ENCODE data around the gene FHIT.
"Not testable (repeated sequence)": the region's sequence is repeated elsewhere in the genome, so short reads cannot be mapped to it uniquely, and the experiment has no call there.

The FHIT gene

DNA sequence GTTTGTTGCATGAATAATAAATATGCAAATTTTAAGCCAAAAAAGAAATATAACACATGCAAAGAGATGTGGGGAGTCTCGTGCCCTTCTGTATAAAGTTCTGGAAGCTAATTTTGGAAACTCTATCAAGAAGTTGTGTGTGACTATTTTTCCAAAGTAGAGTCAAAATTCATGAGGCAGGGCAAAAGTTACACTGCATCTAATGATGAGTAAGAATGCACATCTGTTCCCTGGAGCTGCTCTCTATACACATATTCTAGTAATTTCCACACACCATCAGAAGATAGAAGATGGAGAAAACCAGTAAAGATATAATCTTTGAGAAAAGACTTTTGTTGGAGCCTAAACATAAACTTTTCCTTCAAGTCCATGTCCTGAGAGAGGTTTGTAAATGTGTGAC is 199.6 kb downstream of the FHIT start:
- TF ChIP-seq POLR2A (IDR thresholded peaks at IDR 0.05; ENCODE audit: low read depth, low read length) (no peak), POLR2AphosphoS5 (IDR thresholded peaks at IDR 0.05; ENCODE audit: low read depth, low read length) (no peak), TAF1 (IDR thresholded peaks at IDR 0.05; ENCODE audit: borderline replicate concordance, low read depth, low read length) (no peak)
- FAIRE-seq (no peak), DNase-seq (ENCODE audit: insufficient read length) (no peak)

DNA sequence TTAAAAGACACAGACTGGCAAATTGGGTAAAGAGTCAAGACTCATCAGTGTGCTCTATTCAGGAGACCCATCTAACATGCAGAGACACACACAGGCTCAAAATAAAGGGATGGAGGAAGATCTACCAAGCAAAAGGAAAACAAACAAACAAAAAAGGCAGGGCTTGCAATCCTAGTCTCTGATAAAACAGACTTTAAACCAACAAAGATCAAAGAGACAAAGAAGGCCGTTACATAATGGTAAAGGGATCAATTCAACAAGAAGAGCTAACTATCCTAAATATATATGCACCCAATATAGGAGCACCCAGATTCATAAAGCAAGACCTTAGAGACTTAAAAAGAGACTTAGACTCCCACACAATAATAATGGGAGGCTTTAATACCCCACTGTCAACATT is 206.1 kb downstream of the FHIT start:
- not testable (repeated sequence) for DNase-seq (ENCODE audit: insufficient read length)

DNA sequence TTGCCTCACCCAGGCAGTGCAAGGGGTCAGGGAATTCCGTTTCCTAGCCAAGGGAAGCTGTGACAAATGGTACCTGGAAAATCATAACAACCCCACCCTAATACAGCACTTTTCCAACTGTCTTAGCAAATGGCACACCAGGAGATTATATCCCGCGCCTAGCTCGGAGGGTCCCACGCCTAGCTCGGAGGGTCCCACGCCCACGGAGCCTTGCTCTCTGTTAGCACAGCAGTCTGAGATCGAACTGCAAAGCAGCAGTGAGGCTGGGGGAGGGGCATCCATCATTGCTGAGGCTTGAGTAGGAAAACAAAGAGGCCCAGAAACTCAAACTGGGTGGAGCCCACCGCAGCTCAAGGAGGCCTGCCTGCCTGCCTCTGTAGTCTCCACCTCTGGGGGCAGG is 208.1 kb downstream of the FHIT start:
- no peak for TF ChIP-seq POLR2AphosphoS5 (IDR thresholded peaks at IDR 0.05; ENCODE audit: low read depth, low read length)
- TF ChIP-seq TAF1 (IDR thresholded peaks at IDR 0.05; ENCODE audit: borderline replicate concordance, low read depth, low read length), result no peak
- no peak for TF ChIP-seq POLR2A (IDR thresholded peaks at IDR 0.05; ENCODE audit: low read depth, low read length)
- FAIRE-seq, result no peak
- DNase-seq (ENCODE audit: insufficient read length), result no peak

More for the DNA sequence above, 206.1 kb downstream of the FHIT start:
- FAIRE-seq, result not testable (repeated sequence)

DNA sequence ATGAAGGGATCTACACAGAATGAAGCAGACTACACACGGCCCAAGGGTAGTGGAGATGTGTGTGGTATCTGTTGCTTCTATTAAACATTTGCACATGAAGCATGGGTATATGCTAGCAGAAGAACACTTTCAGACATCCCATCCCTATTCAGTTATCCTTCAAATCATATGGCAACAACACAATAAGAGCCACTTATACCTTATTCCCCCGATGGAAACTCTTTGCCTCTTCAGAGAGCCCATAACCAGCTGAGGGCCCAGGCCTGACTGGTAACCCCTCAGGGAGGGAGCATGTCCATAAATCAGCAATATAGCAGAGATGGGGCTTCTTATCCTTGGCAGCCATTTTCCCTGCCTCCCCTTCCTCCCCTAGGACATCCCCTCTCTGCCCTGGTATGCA is 210.6 kb downstream of the FHIT start:
- TF ChIP-seq POLR2A (IDR thresholded peaks at IDR 0.05; ENCODE audit: low read depth, low read length) (no peak), TAF1 (IDR thresholded peaks at IDR 0.05; ENCODE audit: borderline replicate concordance, low read depth, low read length) (no peak)
- FAIRE-seq (no peak), DNase-seq (ENCODE audit: insufficient read length) (no peak)

DNA sequence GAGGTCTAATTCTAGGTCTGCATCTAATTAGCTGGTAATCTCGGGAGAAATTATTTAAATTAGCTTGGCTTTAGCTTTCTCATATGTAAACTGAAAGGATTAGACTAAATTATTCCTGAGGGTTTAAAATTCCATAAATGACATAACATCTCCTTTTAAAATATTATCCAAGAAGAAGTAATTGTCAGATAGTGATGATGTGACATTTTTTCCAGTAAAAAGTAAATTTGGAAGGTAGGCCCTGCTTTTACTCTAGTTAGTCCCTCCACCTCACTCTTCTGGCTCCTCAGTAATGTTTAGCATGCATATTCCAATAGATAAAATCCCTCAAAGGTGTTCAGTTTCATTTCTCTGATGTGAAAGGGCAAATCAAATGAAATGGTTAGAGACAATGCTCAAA is 215.7 kb downstream of the FHIT start:
- TF ChIP-seq TAF1 (IDR thresholded peaks at IDR 0.05; ENCODE audit: borderline replicate concordance, low read depth, low read length) (no peak), POLR2AphosphoS5 (IDR thresholded peaks at IDR 0.05; ENCODE audit: low read depth, low read length) (no peak), POLR2A (IDR thresholded peaks at IDR 0.05; ENCODE audit: low read depth, low read length) (no peak)
- FAIRE-seq (no peak), DNase-seq (ENCODE audit: insufficient read length) (no peak)

DNA sequence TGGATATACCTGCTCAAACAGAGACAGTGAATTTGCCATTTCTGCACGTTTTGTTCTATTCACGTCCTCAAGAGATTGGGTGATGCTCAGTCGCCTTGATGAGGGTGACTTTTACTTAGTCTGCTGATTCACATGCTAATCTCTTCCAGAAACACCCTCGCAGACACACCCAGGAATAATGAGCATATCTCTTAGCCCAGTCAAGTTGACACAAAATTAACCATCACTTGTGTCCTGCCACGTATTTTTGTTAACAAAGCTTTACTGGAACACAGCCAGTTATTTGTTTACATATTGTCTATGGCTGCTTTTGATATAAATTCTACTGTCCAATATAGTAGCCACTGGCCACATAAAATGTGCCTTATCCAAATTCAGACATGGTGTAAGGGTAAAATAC is 218.3 kb downstream of the FHIT start:
- DNase-seq (ENCODE audit: insufficient read length), result no peak
- TF ChIP-seq TAF1 (IDR thresholded peaks at IDR 0.05; ENCODE audit: borderline replicate concordance, low read depth, low read length) (no peak), POLR2AphosphoS5 (IDR thresholded peaks at IDR 0.05; ENCODE audit: low read depth, low read length) (no peak), POLR2A (IDR thresholded peaks at IDR 0.05; ENCODE audit: low read depth, low read length) (no peak)
- no peak for FAIRE-seq

DNA sequence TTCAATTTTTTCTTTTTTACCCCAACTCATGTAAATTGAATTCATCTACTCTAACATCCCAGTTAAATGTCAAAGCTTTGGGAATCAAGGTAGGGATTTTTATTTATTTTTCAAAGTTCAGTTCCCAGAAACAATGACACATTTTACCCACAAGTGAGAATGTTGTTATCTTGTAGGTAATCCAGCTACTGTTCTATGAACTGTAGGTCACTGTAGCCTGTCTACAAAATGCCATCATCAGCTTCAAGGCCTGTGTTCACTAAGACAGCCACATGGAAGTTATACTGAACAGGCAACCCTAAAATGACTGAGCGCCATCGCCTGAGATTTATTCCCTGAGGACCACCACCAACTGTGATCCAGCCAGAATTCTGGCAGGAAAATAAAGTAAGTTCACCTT is 219.7 kb downstream of the FHIT start:
- no peak for TF ChIP-seq POLR2AphosphoS5 (IDR thresholded peaks at IDR 0.05; ENCODE audit: low read depth, low read length)
- no peak for TF ChIP-seq POLR2A (IDR thresholded peaks at IDR 0.05; ENCODE audit: low read depth, low read length)
- FAIRE-seq, result no peak
- no peak for DNase-seq (ENCODE audit: insufficient read length)

DNA sequence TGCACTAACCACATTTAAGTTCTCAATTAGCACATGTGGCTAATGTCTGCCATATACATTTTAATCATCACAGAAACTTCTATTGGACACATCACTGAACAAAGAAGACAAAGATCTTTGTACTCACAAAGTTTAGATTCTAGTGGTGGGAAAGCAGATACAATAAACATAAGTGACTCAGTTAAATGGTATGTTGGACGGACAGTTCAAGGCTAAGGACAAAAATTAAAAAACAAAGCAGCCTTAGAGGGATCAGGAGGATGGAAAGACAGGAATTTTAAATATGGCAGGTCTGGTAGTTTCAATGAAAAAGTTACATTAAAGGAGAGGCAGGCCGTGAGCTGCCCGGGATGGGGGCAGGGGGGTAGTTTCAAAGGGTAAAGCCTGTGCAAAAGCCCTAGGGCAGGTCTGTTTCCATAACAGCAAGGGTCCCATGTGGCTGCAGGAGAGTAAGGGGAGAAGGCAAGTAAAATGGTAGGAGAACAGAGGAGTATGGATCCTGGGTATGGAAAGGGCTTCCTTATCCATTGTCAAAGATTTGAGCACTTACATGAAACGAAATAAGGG is 220.7 kb downstream of the FHIT start:
- FAIRE-seq (no peak), DNase-seq (ENCODE audit: insufficient read length) (no peak)
- TF ChIP-seq POLR2A (IDR thresholded peaks at IDR 0.05; ENCODE audit: low read depth, low read length), result no peak
- no peak for TF ChIP-seq POLR2AphosphoS5 (IDR thresholded peaks at IDR 0.05; ENCODE audit: low read depth, low read length)
- TF ChIP-seq TAF1 (IDR thresholded peaks at IDR 0.05; ENCODE audit: borderline replicate concordance, low read depth, low read length), result no peak

DNA sequence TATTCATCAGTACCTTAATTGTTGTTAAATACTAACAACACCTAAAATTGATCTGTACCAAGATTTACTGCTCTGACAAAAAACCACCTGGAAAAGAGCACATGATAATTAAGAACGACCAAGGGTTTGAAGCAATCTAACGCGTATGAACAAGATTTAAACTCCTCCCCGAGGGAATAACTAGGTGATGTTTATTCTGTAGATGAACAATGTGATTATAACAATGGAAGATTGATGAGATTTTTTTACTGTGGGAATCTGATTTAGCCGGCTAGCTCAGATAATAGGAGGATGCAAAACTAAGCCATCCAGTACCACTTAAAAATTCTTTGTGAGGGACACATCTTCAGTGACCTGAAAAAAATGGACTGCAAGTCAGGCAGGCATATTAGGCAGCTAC is 222.1 kb downstream of the FHIT start:
- DNase-seq (ENCODE audit: insufficient read length) (no peak), FAIRE-seq (no peak)
- no peak for TF ChIP-seq TAF1 (IDR thresholded peaks at IDR 0.05; ENCODE audit: borderline replicate concordance, low read depth, low read length)
- no peak for TF ChIP-seq POLR2A (IDR thresholded peaks at IDR 0.05; ENCODE audit: low read depth, low read length)
- TF ChIP-seq POLR2AphosphoS5 (IDR thresholded peaks at IDR 0.05; ENCODE audit: low read depth, low read length), result no peak

DNA sequence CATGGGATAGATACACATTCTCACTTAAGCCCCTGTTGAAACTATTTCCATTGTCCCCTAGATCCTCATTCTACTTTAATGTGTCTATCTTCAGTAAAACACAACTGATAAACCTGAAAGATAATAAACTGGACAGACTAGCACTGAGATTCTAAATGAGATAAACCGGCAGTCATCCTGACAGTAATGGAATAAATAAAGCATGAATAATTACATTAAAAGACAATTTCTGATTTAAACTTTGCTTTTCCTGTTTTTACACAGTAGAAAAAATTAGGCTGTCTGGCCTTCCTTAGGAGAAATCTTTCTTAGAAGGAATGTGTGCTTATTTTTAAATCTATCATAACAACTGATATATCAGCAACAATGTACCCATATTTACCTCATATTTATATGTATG is 232.4 kb downstream of the FHIT start:
- TF ChIP-seq POLR2AphosphoS5 (IDR thresholded peaks at IDR 0.05; ENCODE audit: low read depth, low read length), result no peak
- no peak for TF ChIP-seq POLR2A (IDR thresholded peaks at IDR 0.05; ENCODE audit: low read depth, low read length)
- TF ChIP-seq TAF1 (IDR thresholded peaks at IDR 0.05; ENCODE audit: borderline replicate concordance, low read depth, low read length), result no peak
- no peak for DNase-seq (ENCODE audit: insufficient read length)
- FAIRE-seq, result no peak

DNA sequence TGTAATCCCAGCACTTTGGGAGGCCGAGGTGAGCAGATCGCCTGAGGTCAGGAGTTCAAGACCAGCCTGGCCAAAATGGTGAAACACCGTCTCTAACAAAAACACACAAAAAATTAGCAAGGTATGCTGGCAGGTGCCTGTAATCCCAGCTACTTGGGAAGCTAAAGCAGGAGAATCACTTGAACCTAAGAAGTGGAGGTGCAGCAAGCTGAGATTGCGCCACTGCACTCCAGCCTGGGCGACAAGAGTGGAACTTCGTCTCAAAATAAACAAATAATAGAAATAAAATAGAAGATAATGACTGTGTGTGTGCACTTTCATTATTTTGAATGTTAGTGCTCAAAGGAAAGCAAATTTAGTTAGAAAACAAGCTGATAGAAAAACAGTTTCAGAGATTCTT is 234.2 kb downstream of the FHIT start:
- not testable (repeated sequence) for DNase-seq (ENCODE audit: insufficient read length); FAIRE-seq

DNA sequence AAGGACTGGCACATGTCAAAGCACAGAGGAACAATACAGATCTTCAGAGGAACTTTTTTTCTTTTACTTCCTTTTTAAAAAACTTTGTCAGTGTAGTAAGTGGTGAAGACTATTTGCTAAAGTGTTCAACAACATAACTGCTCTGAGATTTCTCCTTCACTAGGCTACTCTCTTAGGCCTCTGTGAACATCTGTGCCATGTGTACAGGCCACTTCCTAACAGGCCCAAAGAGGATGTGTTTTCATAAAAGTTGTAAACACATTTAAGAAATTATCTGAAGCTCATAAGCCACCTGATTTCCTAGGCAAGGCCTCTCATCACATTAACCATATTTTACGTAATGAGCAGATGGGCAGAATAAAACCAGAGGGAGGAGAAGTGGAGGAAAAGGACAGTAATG is 235.4 kb downstream of the FHIT start:
- TF ChIP-seq TAF1 (IDR thresholded peaks at IDR 0.05; ENCODE audit: borderline replicate concordance, low read depth, low read length), result no peak
- no peak for TF ChIP-seq POLR2A (IDR thresholded peaks at IDR 0.05; ENCODE audit: low read depth, low read length)
- no peak for TF ChIP-seq POLR2AphosphoS5 (IDR thresholded peaks at IDR 0.05; ENCODE audit: low read depth, low read length)
- no peak for DNase-seq (ENCODE audit: insufficient read length)

DNA sequence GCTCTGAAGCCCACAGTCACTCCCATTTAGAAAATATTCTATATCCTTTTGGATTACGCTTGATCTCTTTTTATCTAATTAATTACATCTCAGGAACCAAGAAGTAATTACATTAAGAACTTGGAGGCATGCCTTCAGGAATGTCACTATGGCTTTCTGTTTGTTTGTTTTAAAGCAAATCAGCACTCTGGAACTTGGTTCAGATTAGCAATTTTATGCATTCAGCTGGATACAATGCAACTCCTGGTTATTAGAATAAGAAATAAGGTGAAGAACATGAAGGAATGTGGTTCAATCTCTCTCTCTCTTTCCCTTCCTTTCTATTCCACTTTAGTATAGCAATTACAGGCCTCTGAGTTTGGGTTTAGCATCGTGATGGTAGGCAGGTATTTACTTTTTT is 235.8 kb downstream of the FHIT start:
- TF ChIP-seq TAF1 (IDR thresholded peaks at IDR 0.05; ENCODE audit: borderline replicate concordance, low read depth, low read length), result no peak
- TF ChIP-seq POLR2A (IDR thresholded peaks at IDR 0.05; ENCODE audit: low read depth, low read length), result no peak
- TF ChIP-seq POLR2AphosphoS5 (IDR thresholded peaks at IDR 0.05; ENCODE audit: low read depth, low read length), result no peak
- DNase-seq (ENCODE audit: insufficient read length), result no peak
- no peak for FAIRE-seq

More for the DNA sequence above, 235.4 kb downstream of the FHIT start:
- FAIRE-seq, result no peak

Measured in GM12892 (cell line).